IPS-NIHi11 (cell line): ENCODE results near the gene PRAMEF13.
"Not testable (repeated sequence)": the region's sequence is repeated elsewhere in the genome, so short reads cannot be mapped to it uniquely, and the experiment has no call there.

Experiments used
- DNase-seq: peaks from one replicate; pipeline ENCODE4 v3.0.0; 2012; ENCODE audit warnings: mixed read lengths, low spot score

The PRAMEF13 gene

DNA sequence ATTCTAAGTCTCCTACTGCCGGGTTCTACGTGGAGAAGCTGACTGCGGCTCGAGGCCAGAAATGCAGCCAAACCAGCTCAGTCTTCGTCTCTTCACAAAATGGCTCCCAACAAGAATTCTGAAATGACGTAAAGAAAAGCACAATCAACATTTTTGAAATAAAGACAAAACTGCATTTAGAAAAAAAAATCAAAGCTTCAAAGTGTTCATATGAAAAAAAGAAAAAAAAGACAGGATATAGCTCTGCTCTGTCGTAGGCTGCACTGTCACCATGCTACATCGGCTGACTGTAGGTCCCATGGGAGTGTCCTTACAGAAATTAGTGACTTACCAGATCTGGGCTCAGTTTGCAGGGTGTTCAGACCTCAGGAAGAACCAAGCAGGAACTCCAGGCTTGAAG lies 35.7 kb downstream of the PRAMEF13 start, which contains the start of gene HNRNPCL4:
Gene HNRNPCL4, minus strand, starts transcription at position 101 of the 400 bp plus-strand sequence. CDS start 164 bp downstream, outside the sequence.
- DNase-seq, result not testable (repeated sequence)

DNA sequence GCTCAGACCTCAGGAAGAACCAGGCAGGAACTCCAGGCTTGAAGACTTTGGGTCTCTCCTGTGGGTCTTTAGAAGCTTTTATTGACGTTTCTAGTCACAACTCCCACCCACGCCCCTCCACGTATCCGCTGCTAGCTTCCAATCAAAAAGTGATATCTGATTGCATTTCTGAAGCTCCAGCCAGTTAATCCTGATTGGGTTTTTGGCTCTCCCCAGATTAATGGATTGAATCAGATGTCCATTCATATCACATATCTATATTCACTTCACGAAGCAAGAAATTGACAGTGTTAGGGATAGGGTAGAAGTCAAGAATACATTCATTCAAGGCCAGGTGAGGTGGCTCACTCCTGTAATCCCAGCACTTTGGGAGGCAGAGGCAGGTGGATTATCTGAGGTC lies 45.3 kb downstream of the PRAMEF13 start, which contains the start of gene PRAMEF26:
Gene PRAMEF26, minus strand, starts transcription at position 101 of the 400 bp plus-strand sequence. CDS start 2,914 bp downstream, outside the sequence.
- DNase-seq, result not testable (repeated sequence)
